ENCODE data around the gene RPGRIP1.

Gene RPGRIP1

DNA sequence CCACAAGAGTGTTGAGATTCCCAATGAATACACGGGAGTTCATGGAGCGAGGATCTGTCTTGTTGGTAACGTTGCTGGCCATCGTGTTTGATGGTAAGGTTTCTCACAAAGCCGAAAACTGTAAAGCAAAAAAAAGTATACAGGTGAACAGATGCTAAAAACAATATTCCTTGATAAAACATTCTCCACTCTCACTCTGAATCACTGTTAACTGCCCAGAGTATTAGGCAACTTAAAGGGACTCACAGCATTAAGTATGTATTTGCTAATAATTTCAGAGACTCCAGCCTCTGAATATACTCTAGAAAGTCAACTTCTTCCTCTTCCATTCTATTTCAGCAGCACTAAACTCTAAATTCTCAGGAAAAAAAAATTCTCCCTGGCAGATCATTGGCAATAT, 45.8 kb upstream of the RPGRIP1 start:
- Histone ChIP-seq H3K9ac (ENCODE audit: low read depth, low read length, poor library complexity, severe bottlenecking) (no peak overlapping the region), H3F3A (ENCODE audit: low read depth) (peaks cover 23% of the 10 kb centered on the region), H3K36me3 (ENCODE audit: insufficient read depth, low read length) (peaks cover 100% of the 10 kb centered on the region)

DNA sequence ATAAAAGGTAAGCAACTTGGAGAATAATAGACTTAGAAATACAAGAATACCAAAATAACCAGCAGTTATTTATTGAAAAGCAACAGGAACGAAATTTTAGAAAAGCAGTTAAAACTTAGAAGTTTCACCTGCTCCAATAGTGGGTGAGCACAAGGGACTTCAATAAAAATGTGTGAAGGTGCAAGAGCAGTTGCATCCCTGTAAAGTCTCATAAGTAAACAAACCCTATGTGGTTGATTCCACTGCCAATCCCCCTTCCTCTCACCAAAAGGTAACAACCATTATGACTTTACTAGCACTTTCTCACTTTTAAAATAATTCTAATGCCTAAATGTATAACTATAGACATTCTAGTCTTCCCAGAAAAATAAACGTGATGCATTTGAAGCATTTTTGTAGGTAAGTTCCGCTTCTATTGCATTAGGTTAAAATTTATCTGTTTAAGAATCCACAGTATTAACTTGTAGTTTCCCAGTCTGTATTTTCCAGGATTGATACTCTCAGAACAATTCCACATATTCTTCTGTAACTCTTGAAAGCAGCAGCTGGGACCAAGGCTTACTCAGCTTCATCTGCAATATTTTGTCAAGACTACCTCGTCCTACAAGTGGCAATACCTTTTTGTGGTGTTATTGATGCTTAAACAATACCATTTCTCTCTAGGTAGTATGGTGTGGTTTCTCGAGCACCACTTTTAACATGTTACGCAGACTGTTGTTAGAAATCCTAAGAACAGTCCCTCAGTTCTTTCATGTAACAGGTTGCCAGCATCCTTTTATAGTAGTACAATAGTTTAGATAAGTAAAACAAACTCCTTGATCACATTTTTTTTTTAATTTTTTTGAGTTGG, 42.7 kb upstream of the RPGRIP1 start:
- peaks cover 100% of the 10 kb centered on the region for H4K20me1 ChIP-seq (ENCODE audit: insufficient read depth, low read length, poor library complexity, severe bottlenecking)
- H3K36me3 ChIP-seq (ENCODE audit: insufficient read depth, low read length) = peaks cover 80% of the 10 kb centered on the region
- H3K4me3 ChIP-seq (ENCODE audit: low read length, poor library complexity, severe bottlenecking) = no peak overlapping the region
- H3K27me3 ChIP-seq (ENCODE audit: insufficient read depth, low read length, poor library complexity, severe bottlenecking) = no peaks in the 10 kb centered on the region
- peaks cover 7% of the 10 kb centered on the region; the same call in 1 of the 2 replicates for H3F3A ChIP-seq (ENCODE audit: low read depth)
- H3K4me1 ChIP-seq (ENCODE audit: insufficient read depth, low read length, poor library complexity, severe bottlenecking) = no peaks in the 10 kb centered on the region
- no peaks in the 10 kb centered on the region for H3K9me3 ChIP-seq (ENCODE audit: insufficient read depth, low read depth, low read length)
- no peak overlapping the region for H3K4me2 ChIP-seq (ENCODE audit: low read depth, low read length, poor library complexity, severe bottlenecking)
- H3K79me2 ChIP-seq (ENCODE audit: insufficient read depth, low read length) = peaks cover 99% of the 10 kb centered on the region
- no peak for TF ChIP-seq EZH2phosphoT487 (IDR thresholded peaks at IDR 0.05; ENCODE audit: borderline replicate concordance)
- TF ChIP-seq, protein P1, sequence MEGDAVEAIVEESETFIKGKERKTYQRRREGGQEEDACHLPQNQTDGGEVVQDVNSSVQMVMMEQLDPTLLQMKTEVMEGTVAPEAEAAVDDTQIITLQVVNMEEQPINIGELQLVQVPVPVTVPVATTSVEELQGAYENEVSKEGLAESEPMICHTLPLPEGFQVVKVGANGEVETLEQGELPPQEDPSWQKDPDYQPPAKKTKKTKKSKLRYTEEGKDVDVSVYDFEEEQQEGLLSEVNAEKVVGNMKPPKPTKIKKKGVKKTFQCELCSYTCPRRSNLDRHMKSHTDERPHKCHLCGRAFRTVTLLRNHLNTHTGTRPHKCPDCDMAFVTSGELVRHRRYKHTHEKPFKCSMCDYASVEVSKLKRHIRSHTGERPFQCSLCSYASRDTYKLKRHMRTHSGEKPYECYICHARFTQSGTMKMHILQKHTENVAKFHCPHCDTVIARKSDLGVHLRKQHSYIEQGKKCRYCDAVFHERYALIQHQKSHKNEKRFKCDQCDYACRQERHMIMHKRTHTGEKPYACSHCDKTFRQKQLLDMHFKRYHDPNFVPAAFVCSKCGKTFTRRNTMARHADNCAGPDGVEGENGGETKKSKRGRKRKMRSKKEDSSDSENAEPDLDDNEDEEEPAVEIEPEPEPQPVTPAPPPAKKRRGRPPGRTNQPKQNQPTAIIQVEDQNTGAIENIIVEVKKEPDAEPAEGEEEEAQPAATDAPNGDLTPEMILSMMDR (conservative IDR thresholded peaks at IDR 0.05; ENCODE audit: low read length) = no peak
- no peaks in the 10 kb centered on the region for H3K9me2 ChIP-seq (replicated peaks; ENCODE audit: low read depth, low read length)
- H3K9ac ChIP-seq (ENCODE audit: low read depth, low read length, poor library complexity, severe bottlenecking) = no peak overlapping the region
- no peak overlapping the region for H2AFZ ChIP-seq (ENCODE audit: low read length)

More for the DNA sequence above, 45.8 kb upstream of the RPGRIP1 start:
- H3K4me2 ChIP-seq (ENCODE audit: low read depth, low read length, poor library complexity, severe bottlenecking) = no peak overlapping the region
- no peaks in the 10 kb centered on the region for H3K9me3 ChIP-seq (ENCODE audit: insufficient read depth, low read depth, low read length)
- H4K20me1 ChIP-seq (ENCODE audit: insufficient read depth, low read length, poor library complexity, severe bottlenecking) = peaks cover 100% of the 10 kb centered on the region
- no peaks in the 10 kb centered on the region for H3K27me3 ChIP-seq (ENCODE audit: insufficient read depth, low read length, poor library complexity, severe bottlenecking)
- TF ChIP-seq, protein P1 (conservative IDR thresholded peaks at IDR 0.05; ENCODE audit: low read length) = no peak
- TF ChIP-seq EZH2phosphoT487 (IDR thresholded peaks at IDR 0.05; ENCODE audit: borderline replicate concordance) = no peak
- peaks cover 100% of the 10 kb centered on the region for H3K79me2 ChIP-seq (ENCODE audit: insufficient read depth, low read length)
- no peaks in the 10 kb centered on the region for H3K9me2 ChIP-seq (replicated peaks; ENCODE audit: low read depth, low read length)
- H2AFZ ChIP-seq (ENCODE audit: low read length) = no peak overlapping the region
- H3K4me3 ChIP-seq (ENCODE audit: low read length, poor library complexity, severe bottlenecking) = no peak overlapping the region
- H3K4me1 ChIP-seq (ENCODE audit: insufficient read depth, low read length, poor library complexity, severe bottlenecking) = peaks cover 21% of the 10 kb centered on the region

DNA sequence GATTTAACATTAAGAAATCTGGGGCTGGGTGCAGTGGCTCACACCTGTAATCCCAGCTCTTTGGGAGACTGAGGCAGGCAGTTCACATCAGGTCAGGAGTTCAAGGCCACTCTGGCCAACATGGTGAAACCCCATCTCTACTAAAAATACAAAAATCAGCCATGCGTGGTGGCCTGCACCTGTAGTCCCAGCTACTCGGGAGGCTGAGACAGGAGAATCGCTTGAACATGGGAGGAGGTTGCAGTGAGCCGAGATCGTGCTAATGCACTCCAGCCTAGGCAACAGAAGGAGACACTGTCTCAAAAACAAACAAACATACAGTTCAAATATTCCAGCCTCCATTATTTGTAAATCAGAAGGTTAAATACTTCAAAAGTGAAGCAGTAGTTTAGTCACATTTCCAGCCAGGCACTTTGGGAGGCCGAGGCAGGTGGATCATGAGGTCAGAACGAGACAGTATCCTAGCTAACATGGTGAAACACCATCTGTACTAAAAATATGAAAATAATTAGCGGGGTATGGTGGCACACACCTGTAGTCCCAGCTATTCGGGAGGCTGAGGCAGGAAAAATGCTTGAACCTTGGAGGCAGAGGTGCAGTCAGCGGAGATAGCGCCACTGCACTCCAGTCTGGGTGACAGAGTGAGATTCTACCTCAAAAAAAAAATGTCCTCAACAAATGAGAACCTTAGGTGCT, 40.9 kb upstream of the RPGRIP1 start:
- no peaks in the 10 kb centered on the region for H3K4me1 ChIP-seq (ENCODE audit: insufficient read depth, low read length, poor library complexity, severe bottlenecking)
- no peak overlapping the region for H3K4me3 ChIP-seq (ENCODE audit: low read length, poor library complexity, severe bottlenecking)
- H3K27me3 ChIP-seq (ENCODE audit: insufficient read depth, low read length, poor library complexity, severe bottlenecking) = no peaks in the 10 kb centered on the region
- H4K20me1 ChIP-seq (ENCODE audit: insufficient read depth, low read length, poor library complexity, severe bottlenecking) = peaks cover 100% of the 10 kb centered on the region
- H3K9me2 ChIP-seq (replicated peaks; ENCODE audit: low read depth, low read length) = no peaks in the 10 kb centered on the region
- H3F3A ChIP-seq (ENCODE audit: low read depth) = peaks cover 8% of the 10 kb centered on the region; the same call in 1 of the 2 replicates
- no peak overlapping the region for H3K4me2 ChIP-seq (ENCODE audit: low read depth, low read length, poor library complexity, severe bottlenecking)
- no peaks in the 10 kb centered on the region for H3K9me3 ChIP-seq (ENCODE audit: insufficient read depth, low read depth, low read length)
- peaks cover 98% of the 10 kb centered on the region for H3K79me2 ChIP-seq (ENCODE audit: insufficient read depth, low read length)
- no peak overlapping the region for H3K9ac ChIP-seq (ENCODE audit: low read depth, low read length, poor library complexity, severe bottlenecking)
- no peak overlapping the region for H2AFZ ChIP-seq (ENCODE audit: low read length)
- peaks cover 79% of the 10 kb centered on the region; the same call in 1 of the 2 replicates for H3K36me3 ChIP-seq (ENCODE audit: insufficient read depth, low read length)
- TF ChIP-seq, protein P1 (conservative IDR thresholded peaks at IDR 0.05; ENCODE audit: low read length) = no peak
- TF ChIP-seq EZH2phosphoT487 (IDR thresholded peaks at IDR 0.05; ENCODE audit: borderline replicate concordance) = no peak

All from Loucy (cell line).